Measurements from ENCODE around the gene RAB11FIP2.

RAB11FIP2 gene

GRCh38 chr10:118002581-118002980 is 44.2 kb downstream of the RAB11FIP2 start:
- DNase-seq (ENCODE audit: low read depth) = no peak
- no peak overlapping the region for H3K4me3 ChIP-seq (ENCODE audit: low read length)
- no peak for TF ChIP-seq CTCF (conservative IDR thresholded peaks at IDR 0.05; ENCODE audit: low read depth, low read length)

GRCh38 chr10:117997673-117998072 is 49.1 kb downstream of the RAB11FIP2 start:
- no peak for TF ChIP-seq CTCF (conservative IDR thresholded peaks at IDR 0.05; ENCODE audit: low read depth, low read length)
- peak; percentile 22 for DNase-seq (ENCODE audit: low read depth)
- no peak overlapping the region for H3K4me3 ChIP-seq (ENCODE audit: low read length)

GRCh38 chr10:117996709-117997108 is 50.0 kb downstream of the RAB11FIP2 start:
- DNase-seq (ENCODE audit: low read depth) = no peak
- H3K4me3 ChIP-seq (ENCODE audit: low read length) = no peak overlapping the region
- TF ChIP-seq CTCF (conservative IDR thresholded peaks at IDR 0.05; ENCODE audit: low read depth, low read length) = no peak

- no peak for DNase-seq (ENCODE audit: low read depth)
- no peak overlapping the region for H3K4me3 ChIP-seq (ENCODE audit: low read length)
- TF ChIP-seq CTCF (conservative IDR thresholded peaks at IDR 0.05; ENCODE audit: low read depth, low read length) = no peak
Measured at GRCh38 chr10:117994771-117995170, 52.0 kb downstream of the RAB11FIP2 start.

- no peak for DNase-seq (ENCODE audit: low read depth)
- H3K4me3 ChIP-seq (ENCODE audit: low read length) = no peak overlapping the region
- no peak for TF ChIP-seq CTCF (conservative IDR thresholded peaks at IDR 0.05; ENCODE audit: low read depth, low read length)
Measured at GRCh38 chr10:117993166-117993565, 53.6 kb downstream of the RAB11FIP2 start.

GRCh38 chr10:117991701-117992100 is 55.0 kb downstream of the RAB11FIP2 start:
- TF ChIP-seq CTCF (conservative IDR thresholded peaks at IDR 0.05; ENCODE audit: low read depth, low read length) = no peak
- no peak for DNase-seq (ENCODE audit: low read depth)

GRCh38 chr10:117989962-117990361 is 56.8 kb downstream of the RAB11FIP2 start:
- DNase-seq (ENCODE audit: low read depth) = no peak
- TF ChIP-seq CTCF (conservative IDR thresholded peaks at IDR 0.05; ENCODE audit: low read depth, low read length) = no peak
- no peak overlapping the region for H3K4me3 ChIP-seq (ENCODE audit: low read length)

More at GRCh38 chr10:117991701-117992100, 55.0 kb downstream of the RAB11FIP2 start:
- no peak overlapping the region for H3K4me3 ChIP-seq (ENCODE audit: low read length)
